ENCODE results near the gene DAG1.

Gene DAG1

DNA sequence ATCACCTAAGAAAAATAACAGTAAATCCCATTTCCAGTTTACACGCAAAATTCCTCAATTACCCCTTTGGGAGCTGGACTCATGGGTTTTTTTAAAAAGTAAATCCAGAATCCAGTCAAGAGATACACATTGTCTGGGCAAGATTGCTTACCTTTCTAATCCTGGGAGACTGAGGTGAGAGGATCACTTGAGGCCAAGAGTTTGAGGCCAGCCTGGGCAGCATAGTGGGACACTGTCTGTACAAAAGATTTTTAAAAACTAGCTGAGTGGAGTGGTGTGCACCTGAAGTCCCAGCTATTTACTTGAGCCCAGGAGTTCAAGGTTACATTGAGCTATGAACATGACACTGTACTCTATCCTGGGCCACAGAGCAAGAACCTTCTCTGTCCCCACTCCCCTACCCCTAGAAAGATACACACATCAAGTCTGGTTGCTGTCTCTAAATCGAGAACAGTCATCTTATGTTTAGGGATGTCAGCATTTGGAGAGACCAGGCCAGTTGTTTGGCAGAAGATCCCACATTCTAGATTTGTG lies 39.0 kb downstream of the DAG1 start:
- H3K27me3 ChIP-seq (ENCODE audit: control insufficient read depth, insufficient read depth, low read length) = no peaks in the 10 kb centered on the region
- no peak overlapping the region for H3K9ac ChIP-seq (ENCODE audit: low read length)
- peaks cover 5% of the 10 kb centered on the region for H3K36me3 ChIP-seq (ENCODE audit: control insufficient read depth, insufficient read depth, low read length)
- H3K4me1 ChIP-seq (ENCODE audit: control insufficient read depth, insufficient read depth, low read length) = no peaks in the 10 kb centered on the region
- no peak overlapping the region for H3K4me3 ChIP-seq (ENCODE audit: low read length)
- H3K27ac ChIP-seq (ENCODE audit: low read depth, low read length) = peak overlapping the region; percentile 21

DNA sequence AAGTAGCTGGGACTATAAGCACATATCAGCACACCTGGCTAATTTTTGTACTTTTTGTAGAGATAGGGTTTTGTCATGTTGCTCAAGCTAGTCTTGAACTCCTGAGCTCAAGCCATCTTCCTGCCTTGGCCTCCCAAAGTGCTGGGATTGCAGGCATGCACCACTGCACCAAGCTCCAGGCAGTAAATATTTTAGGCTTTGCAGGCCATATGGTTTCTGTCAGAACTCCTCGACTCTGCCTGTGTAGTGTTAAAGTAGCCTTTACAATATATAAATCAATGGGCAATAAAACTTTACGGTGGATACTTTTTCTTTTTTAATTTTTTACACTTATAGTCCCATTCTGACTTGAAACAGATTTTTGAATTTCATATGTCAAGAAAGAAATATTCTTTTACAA lies 41.6 kb downstream of the DAG1 start:
- H3K4me1 ChIP-seq (ENCODE audit: control insufficient read depth, insufficient read depth, low read length) = no peaks in the 10 kb centered on the region
- H3K9ac ChIP-seq (ENCODE audit: low read length) = no peak overlapping the region
- H3K27me3 ChIP-seq (ENCODE audit: control insufficient read depth, insufficient read depth, low read length) = no peaks in the 10 kb centered on the region
- no peak overlapping the region for H3K4me3 ChIP-seq (ENCODE audit: low read length)
- peaks cover 7% of the 10 kb centered on the region for H3K36me3 ChIP-seq (ENCODE audit: control insufficient read depth, insufficient read depth, low read length)
- H3K27ac ChIP-seq (ENCODE audit: low read depth, low read length) = no peak overlapping the region

DNA sequence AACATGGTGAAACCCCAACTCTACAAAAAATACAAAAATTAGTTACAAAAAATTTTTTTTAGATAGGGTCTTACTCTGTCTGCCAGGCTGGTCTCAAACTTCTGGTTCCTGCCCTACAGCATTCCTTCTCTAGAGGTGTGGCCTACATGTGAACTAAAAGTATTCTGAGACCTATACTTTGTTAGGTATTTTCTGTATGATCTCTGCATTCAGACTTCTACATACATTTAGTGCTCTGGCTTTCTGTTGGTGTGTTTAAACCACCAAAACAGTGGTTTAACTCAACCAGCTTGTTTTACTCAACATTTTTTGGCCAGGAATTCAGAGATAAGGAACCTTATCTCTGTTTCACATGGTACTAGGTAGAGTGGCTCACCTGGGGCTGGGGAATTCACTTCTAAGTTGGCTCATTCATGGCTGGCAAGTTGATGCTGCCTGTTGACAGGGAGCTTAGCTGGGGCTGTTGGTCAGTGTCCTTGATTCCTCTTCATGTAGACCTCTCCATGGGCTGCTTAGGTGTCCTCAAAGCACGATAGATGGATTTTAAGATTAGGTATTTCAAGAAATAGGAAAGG lies 42.8 kb downstream of the DAG1 start:
- Histone ChIP-seq H3K27me3 (ENCODE audit: control insufficient read depth, insufficient read depth, low read length) (no peaks in the 10 kb centered on the region), H3K36me3 (ENCODE audit: control insufficient read depth, insufficient read depth, low read length) (peaks cover 13% of the 10 kb centered on the region), H3K4me3 (ENCODE audit: low read length) (no peak overlapping the region), H3K4me1 (ENCODE audit: control insufficient read depth, insufficient read depth, low read length) (no peaks in the 10 kb centered on the region), H3K27ac (ENCODE audit: low read depth, low read length) (no peak overlapping the region), H3K9ac (ENCODE audit: low read length) (no peak overlapping the region)

DNA sequence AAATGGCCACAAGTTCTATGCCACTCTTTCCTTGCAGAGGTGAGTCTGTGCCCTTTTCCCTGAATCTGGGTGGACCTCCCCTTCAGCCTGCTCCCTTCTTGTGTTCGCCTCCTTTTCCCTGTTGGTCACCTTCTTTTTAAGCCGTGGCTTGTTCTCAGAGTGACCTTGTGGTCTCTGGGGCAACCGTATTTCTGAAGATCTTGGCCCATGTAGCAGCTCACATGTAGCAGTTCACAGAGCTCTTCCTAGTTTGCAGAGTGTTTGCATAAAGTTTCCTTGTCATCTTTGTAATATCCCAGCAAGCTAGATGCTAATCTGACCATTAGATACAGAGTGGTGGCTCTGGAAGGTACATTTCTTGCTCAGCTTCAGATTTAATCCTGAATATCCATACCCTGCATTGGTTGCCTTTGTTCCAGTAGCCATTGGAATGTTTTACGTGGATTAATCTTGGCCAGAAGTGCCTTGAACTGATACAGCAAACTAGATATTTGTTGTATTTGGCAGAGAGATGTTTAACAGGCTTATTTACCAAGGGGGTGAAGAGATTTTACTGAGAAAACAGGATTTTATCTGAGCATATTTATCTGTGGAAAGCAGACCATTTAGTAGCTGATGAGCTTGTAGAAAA lies 43.5 kb downstream of the DAG1 start:
- Histone ChIP-seq H3K27ac (ENCODE audit: low read depth, low read length) (no peak overlapping the region), H3K9ac (ENCODE audit: low read length) (no peak overlapping the region), H3K4me3 (ENCODE audit: low read length) (no peak overlapping the region), H3K36me3 (ENCODE audit: control insufficient read depth, insufficient read depth, low read length) (peaks cover 13% of the 10 kb centered on the region), H3K4me1 (ENCODE audit: control insufficient read depth, insufficient read depth, low read length) (no peaks in the 10 kb centered on the region), H3K27me3 (ENCODE audit: control insufficient read depth, insufficient read depth, low read length) (no peaks in the 10 kb centered on the region)

DNA sequence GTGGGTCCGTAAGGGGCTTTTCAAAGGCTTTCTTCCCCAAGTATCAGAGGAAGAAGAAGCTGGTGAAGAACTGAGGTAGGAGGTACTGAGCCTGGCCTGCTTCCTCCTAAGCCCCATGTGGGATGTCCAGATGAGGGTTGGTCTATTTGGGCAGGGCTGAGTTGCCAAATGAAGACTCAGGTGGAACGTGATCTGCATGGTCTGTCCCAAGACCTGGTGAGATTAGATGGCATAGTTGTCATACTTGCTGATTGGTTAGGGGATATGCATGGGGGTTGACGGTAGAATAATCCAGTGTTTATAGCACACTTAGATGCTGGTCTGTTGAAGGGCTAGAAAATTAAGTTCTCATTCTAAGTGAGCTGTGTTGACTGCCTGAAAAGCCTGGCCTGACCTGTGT lies 47.9 kb downstream of the DAG1 start:
- peaks cover 13% of the 10 kb centered on the region for H3K36me3 ChIP-seq (ENCODE audit: control insufficient read depth, insufficient read depth, low read length)
- H3K9ac ChIP-seq (ENCODE audit: low read length) = no peak overlapping the region
- no peak overlapping the region for H3K4me3 ChIP-seq (ENCODE audit: low read length)
- no peaks in the 10 kb centered on the region for H3K27me3 ChIP-seq (ENCODE audit: control insufficient read depth, insufficient read depth, low read length)
- H3K27ac ChIP-seq (ENCODE audit: low read depth, low read length) = no peak overlapping the region
- H3K4me1 ChIP-seq (ENCODE audit: control insufficient read depth, insufficient read depth, low read length) = no peaks in the 10 kb centered on the region

DNA sequence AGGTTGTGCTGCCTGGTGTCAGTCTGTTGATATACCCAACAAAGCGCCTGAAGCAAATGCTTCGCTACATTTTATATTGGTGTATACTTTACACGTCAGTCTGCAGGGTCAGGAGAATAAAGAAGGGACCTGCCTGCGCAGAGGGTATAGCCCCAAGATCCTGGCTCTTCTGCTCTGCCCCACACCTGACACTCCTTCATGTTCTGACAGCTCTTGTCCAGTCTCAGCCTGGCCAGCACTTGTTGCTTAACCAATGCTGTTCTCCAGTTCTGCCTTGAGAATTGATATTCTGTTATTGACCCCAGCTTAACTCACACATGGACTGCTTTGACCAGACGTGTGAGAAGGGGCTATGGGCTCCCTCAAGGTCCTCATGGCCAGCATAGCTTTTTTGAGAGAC lies 48.4 kb downstream of the DAG1 start:
- peaks cover 10% of the 10 kb centered on the region for H3K36me3 ChIP-seq (ENCODE audit: control insufficient read depth, insufficient read depth, low read length)
- H3K4me1 ChIP-seq (ENCODE audit: control insufficient read depth, insufficient read depth, low read length) = no peaks in the 10 kb centered on the region
- H3K27ac ChIP-seq (ENCODE audit: low read depth, low read length) = no peak overlapping the region

DNA sequence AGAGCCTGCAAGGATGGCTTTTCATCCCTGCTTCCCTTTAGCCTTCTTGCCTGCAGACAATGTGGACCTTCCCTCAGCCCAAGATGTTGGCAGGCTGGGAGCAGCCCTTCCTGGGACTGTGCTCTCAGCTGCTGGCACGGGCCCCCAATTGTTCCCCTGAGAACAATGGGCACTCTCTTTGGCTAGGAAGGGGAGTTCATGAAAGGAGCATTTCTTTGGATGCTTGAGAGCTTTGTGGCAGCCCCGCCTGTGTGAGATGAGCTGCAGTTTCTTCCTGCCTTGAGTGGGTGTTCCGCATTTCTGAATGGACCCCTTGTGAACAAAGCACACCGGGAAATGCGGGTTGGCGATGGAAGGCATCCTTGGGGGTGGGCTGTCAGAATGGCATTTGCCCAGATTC lies 49.2 kb downstream of the DAG1 start:
- Histone ChIP-seq H3K4me3 (ENCODE audit: low read length) (no peak overlapping the region), H3K4me1 (ENCODE audit: control insufficient read depth, insufficient read depth, low read length) (no peaks in the 10 kb centered on the region), H3K27me3 (ENCODE audit: control insufficient read depth, insufficient read depth, low read length) (no peaks in the 10 kb centered on the region), H3K27ac (ENCODE audit: low read depth, low read length) (no peak overlapping the region), H3K9ac (ENCODE audit: low read length) (no peak overlapping the region), H3K36me3 (ENCODE audit: control insufficient read depth, insufficient read depth, low read length) (peaks cover 9% of the 10 kb centered on the region)

More for the DNA sequence above, 48.4 kb downstream of the DAG1 start:
- no peak overlapping the region for H3K9ac ChIP-seq (ENCODE audit: low read length)
- H3K27me3 ChIP-seq (ENCODE audit: control insufficient read depth, insufficient read depth, low read length) = no peaks in the 10 kb centered on the region
- H3K4me3 ChIP-seq (ENCODE audit: low read length) = no peak overlapping the region

DNA sequence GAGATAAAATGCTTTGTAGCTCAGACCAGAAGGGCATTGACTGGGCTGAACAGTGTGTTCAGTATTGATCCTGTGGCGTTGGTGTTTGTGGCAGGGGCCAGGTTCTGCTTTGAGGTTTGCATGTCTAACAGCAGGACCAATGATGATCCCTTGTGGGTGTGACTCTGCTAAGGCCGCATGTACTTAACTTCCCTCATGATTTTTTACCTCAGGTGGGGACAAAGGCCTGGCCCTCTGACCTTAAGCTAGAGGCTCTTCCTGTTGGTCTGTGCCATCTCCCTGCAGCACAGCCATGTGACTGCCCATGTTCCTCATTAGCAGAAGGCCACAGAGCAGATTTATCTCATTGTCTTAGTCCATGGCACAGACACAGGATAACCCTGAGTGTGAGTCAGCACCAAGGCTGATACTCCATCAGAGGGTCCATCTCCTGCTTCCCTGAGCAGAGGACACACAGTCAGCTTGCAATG lies 49.9 kb downstream of the DAG1 start:
- Histone ChIP-seq H3K4me3 (ENCODE audit: low read length) (no peak overlapping the region), H3K4me1 (ENCODE audit: control insufficient read depth, insufficient read depth, low read length) (no peaks in the 10 kb centered on the region), H3K9ac (ENCODE audit: low read length) (no peak overlapping the region), H3K27ac (ENCODE audit: low read depth, low read length) (no peak overlapping the region), H3K36me3 (ENCODE audit: control insufficient read depth, insufficient read depth, low read length) (peaks cover 9% of the 10 kb centered on the region), H3K27me3 (ENCODE audit: control insufficient read depth, insufficient read depth, low read length) (no peaks in the 10 kb centered on the region)

DNA sequence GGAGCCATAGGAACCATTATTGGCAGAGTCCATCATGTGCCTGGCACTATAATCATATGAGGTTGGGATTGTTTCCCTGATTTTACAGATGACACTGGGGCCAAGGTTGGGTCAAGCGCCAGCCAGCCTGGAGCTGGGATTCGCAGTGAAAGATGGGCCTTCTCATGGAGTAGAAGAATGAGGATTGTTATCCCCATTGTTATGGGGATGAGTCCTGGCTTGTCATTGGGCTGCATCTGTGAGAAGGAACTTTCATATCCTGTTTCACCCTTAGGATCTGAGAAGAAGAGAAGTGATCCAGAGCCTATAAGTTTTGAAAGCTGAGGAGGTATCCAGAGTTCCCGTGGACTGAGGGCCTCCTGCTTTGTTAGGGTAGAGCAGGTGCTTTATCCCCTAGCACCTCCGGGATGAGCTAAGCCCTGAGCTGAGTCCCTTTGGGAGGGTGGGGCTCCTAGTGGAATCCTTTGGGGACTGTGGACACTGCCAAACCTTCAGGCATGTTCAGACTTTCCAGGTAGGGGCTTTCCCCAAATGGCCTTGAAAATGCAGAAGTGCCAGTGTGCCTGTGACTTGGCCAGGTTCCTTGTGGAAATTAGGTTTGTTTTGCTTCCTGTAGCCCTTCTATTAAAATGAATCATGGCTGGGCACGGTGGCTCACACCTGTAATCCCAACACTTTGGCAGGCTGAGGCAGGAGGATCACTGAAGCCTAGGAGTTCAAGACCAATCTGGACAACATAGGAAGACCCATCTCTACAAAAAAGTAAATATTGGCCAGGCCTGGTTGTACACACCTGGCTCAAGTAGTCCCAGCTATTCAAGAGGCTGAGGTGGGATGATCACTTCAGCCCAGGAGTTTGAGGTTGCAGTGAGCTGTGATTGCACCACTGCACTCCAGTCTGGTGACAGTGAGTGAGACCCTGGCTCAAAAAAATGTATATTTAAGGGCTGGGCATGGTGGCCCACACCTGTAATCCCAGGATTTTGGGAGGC lies 54.0 kb downstream of the DAG1 start:
- H3K27ac ChIP-seq (ENCODE audit: low read depth, low read length) = no peak overlapping the region
- H3K4me1 ChIP-seq (ENCODE audit: control insufficient read depth, insufficient read depth, low read length) = no peaks in the 10 kb centered on the region
- H3K36me3 ChIP-seq (ENCODE audit: control insufficient read depth, insufficient read depth, low read length) = no peaks in the 10 kb centered on the region
- no peak overlapping the region for H3K4me3 ChIP-seq (ENCODE audit: low read length)
- H3K27me3 ChIP-seq (ENCODE audit: control insufficient read depth, insufficient read depth, low read length) = no peaks in the 10 kb centered on the region
- no peak overlapping the region for H3K9ac ChIP-seq (ENCODE audit: low read length)

DNA sequence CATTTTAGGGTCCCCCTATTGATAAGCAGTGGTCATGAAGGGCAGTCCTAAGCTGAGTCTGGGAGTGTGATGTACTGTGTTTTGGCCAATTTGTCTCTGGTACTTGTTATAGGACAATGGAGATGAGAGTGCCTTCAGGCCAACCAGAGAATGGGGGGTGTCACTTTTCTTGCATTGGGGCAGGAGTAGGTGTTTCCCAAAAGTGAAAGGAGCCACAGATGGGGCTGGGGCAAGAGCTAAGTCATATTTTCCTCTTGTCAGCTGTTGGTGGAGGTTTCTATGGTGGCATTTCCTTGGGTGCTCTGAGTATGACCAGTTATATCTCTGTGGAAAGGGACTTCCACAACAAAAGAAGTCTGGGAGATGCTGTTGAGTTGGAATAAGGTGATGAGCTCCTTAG lies 59.5 kb downstream of the DAG1 start:
- Histone ChIP-seq H3K4me3 (ENCODE audit: low read length) (no peak overlapping the region), H3K36me3 (ENCODE audit: control insufficient read depth, insufficient read depth, low read length) (peaks cover 15% of the 10 kb centered on the region), H3K4me1 (ENCODE audit: control insufficient read depth, insufficient read depth, low read length) (no peaks in the 10 kb centered on the region), H3K27ac (ENCODE audit: low read depth, low read length) (no peak overlapping the region), H3K9ac (ENCODE audit: low read length) (no peak overlapping the region), H3K27me3 (ENCODE audit: control insufficient read depth, insufficient read depth, low read length) (no peaks in the 10 kb centered on the region)

DNA sequence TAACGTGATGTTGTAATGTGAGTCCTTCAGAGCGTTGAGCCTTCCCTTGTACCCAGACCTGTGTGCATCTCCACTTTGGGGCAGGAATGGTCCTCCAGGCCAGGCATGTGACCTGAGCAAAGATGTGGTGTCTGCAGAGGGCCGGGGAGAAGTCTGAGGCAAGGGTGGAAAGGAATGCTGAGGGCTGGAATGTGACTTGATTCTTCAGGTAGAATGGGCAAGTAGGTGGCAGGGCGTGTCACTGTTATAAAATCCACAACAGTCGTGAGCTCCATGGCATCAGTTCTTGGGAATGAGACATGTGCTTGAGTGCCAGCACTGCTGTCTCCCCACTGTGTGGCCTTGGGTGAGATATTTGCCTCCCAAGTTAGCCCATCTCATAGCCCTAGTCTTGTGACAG lies 60.2 kb downstream of the DAG1 start:
- Histone ChIP-seq H3K4me1 (ENCODE audit: control insufficient read depth, insufficient read depth, low read length) (no peaks in the 10 kb centered on the region), H3K36me3 (ENCODE audit: control insufficient read depth, insufficient read depth, low read length) (peaks cover 15% of the 10 kb centered on the region), H3K27ac (ENCODE audit: low read depth, low read length) (no peak overlapping the region), H3K4me3 (ENCODE audit: low read length) (no peak overlapping the region), H3K9ac (ENCODE audit: low read length) (no peak overlapping the region), H3K27me3 (ENCODE audit: control insufficient read depth, insufficient read depth, low read length) (no peaks in the 10 kb centered on the region)

DNA sequence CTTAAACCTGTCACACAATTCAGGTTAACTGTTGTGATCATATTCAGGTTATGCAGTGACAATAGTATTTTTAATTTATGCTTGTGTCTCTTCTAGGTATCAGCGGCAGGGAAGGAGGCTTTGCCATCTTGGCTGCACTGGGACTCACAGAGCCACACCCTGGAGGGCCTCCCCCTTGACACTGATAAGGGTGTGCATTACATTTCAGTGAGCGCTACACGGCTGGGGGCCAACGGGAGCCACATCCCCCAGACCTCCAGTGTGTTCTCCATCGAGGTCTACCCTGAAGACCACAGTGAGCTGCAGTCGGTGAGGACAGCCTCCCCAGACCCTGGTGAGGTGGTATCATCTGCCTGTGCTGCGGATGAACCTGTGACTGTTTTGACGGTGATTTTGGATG lies 60.6 kb downstream of the DAG1 start:
- peaks cover 15% of the 10 kb centered on the region for H3K36me3 ChIP-seq (ENCODE audit: control insufficient read depth, insufficient read depth, low read length)
- no peaks in the 10 kb centered on the region for H3K27me3 ChIP-seq (ENCODE audit: control insufficient read depth, insufficient read depth, low read length)
- no peaks in the 10 kb centered on the region for H3K4me1 ChIP-seq (ENCODE audit: control insufficient read depth, insufficient read depth, low read length)
- no peak overlapping the region for H3K4me3 ChIP-seq (ENCODE audit: low read length)
- no peak overlapping the region for H3K9ac ChIP-seq (ENCODE audit: low read length)
- no peak overlapping the region for H3K27ac ChIP-seq (ENCODE audit: low read depth, low read length)

Measured in rectal smooth muscle tissue (tissue), 1 donor.